Measurements from ENCODE around the gene PHYHD1. TPM values are rescaled to one million over a fixed set of nuclear protein-coding genes. Genes with fewer than 3 reads are reported as not detected.
A peak's percentile ranks its signal among the peaks of the same experiment; 100 is the strongest.

The PHYHD1 gene
- total and polyA plus RNA-seq, 10 of the 15 experiments (the other 5 are each of a cell fraction or from before 2014, with no cell fraction given) = 0.09 to 0.17 TPM; not detected in 8

DNA sequence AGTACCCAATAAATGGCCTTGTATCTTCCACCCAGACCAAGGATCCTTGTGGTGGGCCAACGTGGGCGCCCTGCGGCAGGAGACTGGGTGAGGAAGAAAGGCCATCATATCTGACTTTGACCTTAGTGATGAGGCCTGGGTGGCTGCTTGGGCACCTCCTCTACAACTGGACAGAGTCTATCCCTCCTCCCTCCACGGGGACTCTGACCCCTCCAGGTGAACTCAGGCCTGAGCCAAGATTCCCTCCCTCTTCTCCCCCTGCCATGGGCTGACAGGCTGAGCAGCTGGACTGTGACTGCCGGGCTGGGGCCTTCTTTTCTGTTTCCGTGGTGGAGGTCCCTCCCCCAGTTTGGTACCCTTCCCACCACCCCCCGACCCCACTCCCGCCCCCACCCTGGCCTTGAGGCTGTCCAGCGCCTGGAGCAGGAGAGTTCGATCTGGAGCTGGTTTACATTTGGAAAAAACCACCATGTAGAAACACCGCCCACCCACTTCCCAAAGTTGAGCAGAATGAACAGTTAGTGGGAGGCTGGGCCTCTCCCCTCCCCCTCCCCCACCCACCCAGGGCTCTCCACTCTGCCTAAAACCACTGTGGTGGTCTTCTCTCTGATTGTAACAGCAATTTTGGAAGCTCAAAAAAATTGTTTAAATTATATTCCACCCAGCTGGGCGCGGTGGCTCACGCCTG lies 1.2 kb upstream of the PHYHD1 start:
- no peak for ATAC-seq
- CTCF ChIA-PET = interaction anchor here (1.2 kb wide), 1 partner anchor 9 kb away, joined by 4 read pairs; no protein-coding TSS in a partner anchor

DNA sequence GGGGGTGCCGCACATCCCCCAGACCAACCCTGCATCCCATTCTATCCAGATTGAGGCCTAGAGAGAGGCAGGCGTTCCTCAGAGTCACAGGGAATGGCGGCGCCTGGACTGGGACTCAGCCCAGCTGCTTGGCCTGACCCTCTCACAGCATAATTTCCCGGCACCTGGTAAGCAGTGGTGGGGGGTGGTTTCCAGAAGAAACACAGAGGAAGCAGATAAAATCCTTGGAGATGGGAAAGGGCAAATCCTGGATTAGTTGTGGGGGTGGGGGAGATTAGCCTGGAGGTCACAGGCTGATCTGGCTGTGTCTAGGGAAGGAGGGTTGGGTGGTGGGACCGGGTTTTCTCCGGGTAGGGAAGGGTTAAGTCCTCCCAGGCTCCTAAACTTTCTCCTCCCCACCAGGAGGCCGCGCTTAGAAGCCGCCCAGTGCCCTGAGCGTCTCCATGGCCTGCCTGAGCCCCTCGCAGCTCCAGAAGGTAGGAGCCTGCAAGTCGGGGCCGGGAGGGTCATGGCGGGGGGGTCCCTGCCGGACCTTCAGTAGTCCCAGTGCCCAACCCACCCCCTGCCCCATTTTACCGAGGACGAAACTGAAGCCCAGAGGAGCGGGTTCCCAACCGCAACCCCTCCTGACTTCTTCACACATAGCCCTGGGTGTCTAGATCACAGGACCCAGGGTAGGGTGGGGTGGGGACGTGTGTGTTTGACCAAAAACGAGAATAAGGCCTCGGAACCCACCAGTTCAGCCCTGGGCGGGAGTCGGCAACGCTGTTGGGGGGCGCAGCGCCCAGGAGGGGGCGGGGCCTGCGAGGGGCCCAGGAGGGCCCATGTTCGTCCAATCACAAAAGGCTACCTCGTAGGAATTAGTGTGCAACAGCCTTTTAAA lies 1.3 kb downstream of the PHYHD1 start:
- POLR2A ChIA-PET = no interaction called here
- no TSS peak for BruUV-seq (replicated peaks)
- no peaks in the 10 kb centered on the region for H3K9me3 ChIP-seq (replicated peaks; ENCODE audit: control insufficient read depth, insufficient read depth, low read length)
- SMC1A ChIA-PET (ENCODE audit: uncharacterized antibody, unreplicated experiment) = interaction anchor here (0.7 kb wide), 1 partner anchor 111 kb away, joined by 3 read pairs; no protein-coding TSS in a partner anchor
- FAIRE-seq (no peak), DNase-seq (ENCODE audit: low read depth, low spot score) (no peak), ATAC-seq (no peak)
- no peak overlapping the region for H3K27ac ChIP-seq (ENCODE audit: control insufficient read depth, insufficient read depth)
- no peaks in the 10 kb centered on the region for H3K4me1 ChIP-seq (ENCODE audit: control insufficient read depth, insufficient read depth, low read length)
- no peak overlapping the region for H2AFZ ChIP-seq (ENCODE audit: control insufficient read depth, low read depth, low read length)
- no peaks in the 10 kb centered on the region for H4K20me1 ChIP-seq (ENCODE audit: control insufficient read depth, insufficient read depth)
- CTCF ChIA-PET = interaction anchor here (8.0 kb wide), 1 partner anchor 56 kb away, joined by 158 read pairs; no protein-coding TSS in a partner anchor
- no peaks in the 10 kb centered on the region for H3K27me3 ChIP-seq (replicated peaks in 1 of 2; ENCODE audit: control insufficient read depth in 2 of 2, insufficient read depth in 2 of 2, low read length in 1 of 2)
- H3K4me2 ChIP-seq (ENCODE audit: control insufficient read depth, insufficient read depth) = 0 out of 2 replicates have a peak overlapping the region, but pooled peaks have one; percentile 13
- H3K4me3 ChIP-seq = no peak overlapping the region
- intact Hi-C loops (cut with micrococcal nuclease; ENCODE audit: unreplicated experiment) (no loop called here), in situ Hi-C loops (cut with MboI) (no loop called here)
- H3K79me2 ChIP-seq (ENCODE audit: control insufficient read depth, insufficient read depth, low read length) = no peaks in the 10 kb centered on the region
- WGBS (ENCODE audit: insufficient coverage, insufficient replicate concordance, low lambda C conversion rate, missing lambda C conversion rate) = 37% methylated on average over 23 of the region's 32 CpGs
- no peaks in the 10 kb centered on the region; a peak in 3 of 4 replicates for H3K36me3 ChIP-seq (ENCODE audit: control insufficient read depth in 2 of 2, insufficient read depth in 2 of 2, low read length in 1 of 2)
- no peak overlapping the region for H3K9ac ChIP-seq (ENCODE audit: control insufficient read depth, insufficient read depth, low read length)
- RAD21 ChIA-PET (ENCODE audit: unreplicated experiment) = no interaction called here
- TF ChIP-seq, protein P1, sequence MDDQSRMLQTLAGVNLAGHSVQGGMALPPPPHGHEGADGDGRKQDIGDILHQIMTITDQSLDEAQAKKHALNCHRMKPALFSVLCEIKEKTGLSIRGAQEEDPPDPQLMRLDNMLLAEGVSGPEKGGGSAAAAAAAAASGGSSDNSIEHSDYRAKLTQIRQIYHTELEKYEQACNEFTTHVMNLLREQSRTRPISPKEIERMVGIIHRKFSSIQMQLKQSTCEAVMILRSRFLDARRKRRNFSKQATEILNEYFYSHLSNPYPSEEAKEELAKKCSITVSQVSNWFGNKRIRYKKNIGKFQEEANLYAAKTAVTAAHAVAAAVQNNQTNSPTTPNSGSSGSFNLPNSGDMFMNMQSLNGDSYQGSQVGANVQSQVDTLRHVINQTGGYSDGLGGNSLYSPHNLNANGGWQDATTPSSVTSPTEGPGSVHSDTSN (IDR thresholded peaks at IDR 0.05; ENCODE audit: insufficient replicate concordance, low read depth, low read length) = no peak
- TF ChIP-seq RAD51 (IDR thresholded peaks at IDR 0.05) = no peak
- TF ChIP-seq ZNF207 (IDR thresholded peaks at IDR 0.05; ENCODE audit: borderline replicate concordance) = no peak
- TF ChIP-seq TCF3 (IDR thresholded peaks at IDR 0.05; ENCODE audit: borderline replicate concordance, insufficient read depth, low read depth, low read length) = no peak
- no peak for TF ChIP-seq SMAD1 (IDR thresholded peaks at IDR 0.05; ENCODE audit: low read depth, partially characterized antibody)
- no peak for TF ChIP-seq SMAD5 (IDR thresholded peaks at IDR 0.05; ENCODE audit: low read depth)
- TF ChIP-seq CEBPB (IDR thresholded peaks at IDR 0.05; ENCODE audit: borderline replicate concordance in 1 of 2, low read depth in 2 of 2, low read length in 2 of 2) = no peak
- TF ChIP-seq, protein P2, sequence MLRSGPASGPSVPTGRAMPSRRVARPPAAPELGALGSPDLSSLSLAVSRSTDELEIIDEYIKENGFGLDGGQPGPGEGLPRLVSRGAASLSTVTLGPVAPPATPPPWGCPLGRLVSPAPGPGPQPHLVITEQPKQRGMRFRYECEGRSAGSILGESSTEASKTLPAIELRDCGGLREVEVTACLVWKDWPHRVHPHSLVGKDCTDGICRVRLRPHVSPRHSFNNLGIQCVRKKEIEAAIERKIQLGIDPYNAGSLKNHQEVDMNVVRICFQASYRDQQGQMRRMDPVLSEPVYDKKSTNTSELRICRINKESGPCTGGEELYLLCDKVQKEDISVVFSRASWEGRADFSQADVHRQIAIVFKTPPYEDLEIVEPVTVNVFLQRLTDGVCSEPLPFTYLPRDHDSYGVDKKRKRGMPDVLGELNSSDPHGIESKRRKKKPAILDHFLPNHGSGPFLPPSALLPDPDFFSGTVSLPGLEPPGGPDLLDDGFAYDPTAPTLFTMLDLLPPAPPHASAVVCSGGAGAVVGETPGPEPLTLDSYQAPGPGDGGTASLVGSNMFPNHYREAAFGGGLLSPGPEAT (IDR thresholded peaks at IDR 0.05; ENCODE audit: low read depth) = no peak

More for the DNA sequence above, 1.2 kb upstream of the PHYHD1 start:
- Histone ChIP-seq H3K9me3 (replicated peaks; ENCODE audit: control insufficient read depth, insufficient read depth, low read length) (no peaks in the 10 kb centered on the region), H3K27me3 (replicated peaks in 1 of 2; ENCODE audit: control insufficient read depth in 2 of 2, insufficient read depth in 2 of 2, low read length in 1 of 2) (no peaks in the 10 kb centered on the region), H3K79me2 (ENCODE audit: control insufficient read depth, insufficient read depth, low read length) (no peaks in the 10 kb centered on the region), H3K27ac (ENCODE audit: control insufficient read depth, insufficient read depth) (no peak overlapping the region), H3K4me2 (ENCODE audit: control insufficient read depth, insufficient read depth) (no peak overlapping the region), H4K20me1 (ENCODE audit: control insufficient read depth, insufficient read depth) (no peaks in the 10 kb centered on the region), H3K4me1 (ENCODE audit: control insufficient read depth, insufficient read depth, low read length) (no peaks in the 10 kb centered on the region), H3K9ac (ENCODE audit: control insufficient read depth, insufficient read depth, low read length) (no peak overlapping the region), H3K36me3 (ENCODE audit: control insufficient read depth in 2 of 2, insufficient read depth in 2 of 2, low read length in 1 of 2) (peaks cover 3 to 8% of the 10 kb centered on the region in 2 experiments; a peak in 3 of 4 replicates), H3K4me3 (no peak overlapping the region), H2AFZ (ENCODE audit: control insufficient read depth, low read depth, low read length) (no peak overlapping the region)
- intact Hi-C loops (cut with micrococcal nuclease; ENCODE audit: unreplicated experiment) (no loop called here), in situ Hi-C loops (cut with MboI) (no loop called here)
- POLR2A ChIA-PET = no interaction called here
- FAIRE-seq (no peak), DNase-seq (ENCODE audit: low read depth, low spot score) (no peak)
- TF ChIP-seq SUZ12 (IDR thresholded peaks at IDR 0.05; ENCODE audit: unreplicated experiment) (no peak), POLR2A (IDR thresholded peaks at IDR 0.05; ENCODE audit: low read depth, low read length) (0 out of 2 replicates have a peak, but pooled peaks have one; percentile 14)
- RAD21 ChIA-PET (ENCODE audit: unreplicated experiment) = no interaction called here
- SMC1A ChIA-PET (ENCODE audit: uncharacterized antibody, unreplicated experiment) = no interaction called here
- BruUV-seq (replicated peaks) = no TSS peak
- WGBS (ENCODE audit: insufficient coverage, insufficient replicate concordance, low lambda C conversion rate, missing lambda C conversion rate) = 88% methylated on average over 10 of the region's 14 CpGs
